Kidney (tissue), 14 donors: ENCODE results near the gene IRS2. TPM values are rescaled to one million over a fixed set of nuclear protein-coding genes. Genes with fewer than 3 reads are reported as not detected.

Source experiments
- DNase-seq, 5 donors: peaks; one replicate each; pipeline ENCODE4 v3.0.0-alpha.2; 2013 to 2020
- FAIRE-seq: peaks from 2 replicates; lab custom pipeline; 2012; peaks lifted over from hg19 to GRCh38; lab: Jason Lieb, UNC
- H3K27ac ChIP-seq, 2 donors: one replicate each; pipeline ENCODE4 v1.7.0; 2013; ENCODE audit warnings: low read depth in 2 of 2, low read length in 2 of 2, inconsistent platforms in 1 of 2
- H3K27me3 ChIP-seq: one replicate; pipeline ENCODE4 v1.7.1; 2013; ENCODE audit warnings: low read length, inconsistent platforms; ENCODE audit not compliant: control insufficient read depth, insufficient read depth
- H3K36me3 ChIP-seq, 3 donors: one replicate each; pipeline versions ENCODE4 v1.7.0 to v1.7.1; 2013; ENCODE audit warnings: low read length in 3 of 3, control low read depth in 1 of 3, inconsistent platforms in 1 of 3; ENCODE audit not compliant: insufficient read depth in 3 of 3, control insufficient read depth in 2 of 3
- H3K4me1 ChIP-seq, 3 donors: one replicate each; pipeline versions ENCODE4 v1.7.0 to v1.7.1; 2013; ENCODE audit warnings: low read length in 3 of 3, inconsistent platforms in 1 of 3, low read depth in 1 of 3; ENCODE audit not compliant: control insufficient read depth in 2 of 3, insufficient read depth in 2 of 3
- H3K4me3 ChIP-seq, 3 donors: one replicate each; pipeline versions ENCODE4 v1.7.0 to v1.8.1; 2013; ENCODE audit warnings: low read length in 3 of 3, control low read depth in 1 of 3, inconsistent platforms in 1 of 3
- H3K9ac ChIP-seq, 3 donors: one replicate each; pipeline versions ENCODE4 v1.7.0 to v1.7.1; 2013; ENCODE audit warnings: low read length in 3 of 3, control low read depth in 1 of 3, inconsistent platforms in 1 of 3
- H3K9me3 ChIP-seq, 3 donors: one replicate each; pipeline versions ENCODE4 v1.7.0 to v1.7.1; 2013; ENCODE audit warnings: low read length in 3 of 3, control low read depth in 1 of 3, inconsistent platforms in 1 of 3; ENCODE audit not compliant: control insufficient read depth in 2 of 3, insufficient read depth in 1 of 3
- intact Hi-C: fragments of 100-400 bp; cut with DNase I; formaldehyde crosslinking; loops from one replicate; pipeline ENCODE4 v1.11.1; 2022
- polyA plus RNA-seq: library from polyadenylated mRNA; stranded (reverse); fragments of 350-450 nt; fragmentation: Illumina TruSeq; extraction: RNeasy Lipid Tissue Mini Kit (QIAGEN cat#74804); gene quantifications from one replicate; pipeline ENCODE4 v1.2.3, GENCODE V29; 2014; ENCODE audit warnings: low read depth, low replicate concordance; ENCODE audit not compliant: insufficient read depth
- total RNA-seq: library from RNA; stranded (reverse); fragmentation: NEBNext Ultra II Directional; extraction: Animal tissue kit (Norgen Biotek cat#: 25700); gene quantifications from one replicate; pipeline ENCODE4 v1.2.1, GENCODE V29; 2021
- TF ChIP-seq, protein P1 (sequence below): IDR thresholded peaks from 3 replicates; pipeline ENCODE4 v1.5.1; 2012; ENCODE audit warnings: mild to moderate bottlenecking, moderate library complexity, borderline replicate concordance; ENCODE audit not compliant: insufficient read depth; ENCODE audit errors: extremely low read depth
- donor health status: control.
- donor health status: control.
- donor health status: control.
- donor health status: control.
- donor health status: control.
- donor health status: DM: yes; HTN: yes; CAD: no.
- donor health status: Normal renal cell carcinoma (clear cell type).

The IRS2 gene
- total and polyA plus RNA-seq, 2 donors from 2014 or later, result 2.1 to 12.9 TPM

DNA sequence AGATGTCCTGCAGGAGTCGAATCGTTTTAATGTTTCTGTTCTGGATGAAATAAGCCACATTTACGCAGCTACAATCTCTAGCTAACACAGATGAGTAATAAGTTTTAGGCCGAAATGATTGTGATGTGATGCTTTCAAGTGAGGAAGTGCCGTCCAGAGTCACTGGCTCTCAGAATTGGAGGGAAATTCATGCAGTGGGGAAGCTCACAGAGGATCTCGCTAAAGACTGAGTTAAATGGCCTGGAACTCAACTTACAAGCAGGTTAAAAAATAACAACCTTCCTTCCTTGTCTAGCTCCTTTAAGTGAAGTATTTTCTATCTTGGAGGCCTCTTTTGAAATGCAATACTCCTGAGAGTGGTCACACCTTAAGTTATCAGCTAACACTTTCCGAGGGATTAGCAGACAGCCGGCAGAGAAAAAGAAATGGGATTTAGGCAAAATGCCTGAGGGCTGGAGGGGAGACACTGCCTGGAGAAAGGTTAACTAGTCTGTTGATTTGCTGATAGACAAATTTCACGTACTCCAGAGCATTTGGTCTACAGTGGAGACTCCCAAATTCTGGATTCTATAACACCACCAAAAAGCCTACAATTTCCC is 74.2 kb downstream of the IRS2 start:
- no peaks in the 10 kb centered on the region for H3K27me3 ChIP-seq
- no peak overlapping the region for H3K27ac ChIP-seq
- H3K4me3 ChIP-seq, result no peak overlapping the region
- no peak overlapping the region for H3K9ac ChIP-seq
- intact Hi-C loops, result no loop called here
- H3K4me1 ChIP-seq, result no peaks in the 10 kb centered on the region
- DNase-seq (peak in 2 of 5 donors; percentile 38 to 67), FAIRE-seq (no peak)
- TF ChIP-seq, protein P1, sequence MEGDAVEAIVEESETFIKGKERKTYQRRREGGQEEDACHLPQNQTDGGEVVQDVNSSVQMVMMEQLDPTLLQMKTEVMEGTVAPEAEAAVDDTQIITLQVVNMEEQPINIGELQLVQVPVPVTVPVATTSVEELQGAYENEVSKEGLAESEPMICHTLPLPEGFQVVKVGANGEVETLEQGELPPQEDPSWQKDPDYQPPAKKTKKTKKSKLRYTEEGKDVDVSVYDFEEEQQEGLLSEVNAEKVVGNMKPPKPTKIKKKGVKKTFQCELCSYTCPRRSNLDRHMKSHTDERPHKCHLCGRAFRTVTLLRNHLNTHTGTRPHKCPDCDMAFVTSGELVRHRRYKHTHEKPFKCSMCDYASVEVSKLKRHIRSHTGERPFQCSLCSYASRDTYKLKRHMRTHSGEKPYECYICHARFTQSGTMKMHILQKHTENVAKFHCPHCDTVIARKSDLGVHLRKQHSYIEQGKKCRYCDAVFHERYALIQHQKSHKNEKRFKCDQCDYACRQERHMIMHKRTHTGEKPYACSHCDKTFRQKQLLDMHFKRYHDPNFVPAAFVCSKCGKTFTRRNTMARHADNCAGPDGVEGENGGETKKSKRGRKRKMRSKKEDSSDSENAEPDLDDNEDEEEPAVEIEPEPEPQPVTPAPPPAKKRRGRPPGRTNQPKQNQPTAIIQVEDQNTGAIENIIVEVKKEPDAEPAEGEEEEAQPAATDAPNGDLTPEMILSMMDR, result no peak
- no peaks in the 10 kb centered on the region for H3K9me3 ChIP-seq
- no peaks in the 10 kb centered on the region for H3K36me3 ChIP-seq

- TF ChIP-seq, protein P1, result no peak
- H3K27ac ChIP-seq, result no peak overlapping the region
- no peak overlapping the region for H3K4me3 ChIP-seq
- FAIRE-seq (no peak), DNase-seq (no peak)
- H3K36me3 ChIP-seq, result no peaks in the 10 kb centered on the region
- H3K9me3 ChIP-seq, result no peaks in the 10 kb centered on the region
- H3K27me3 ChIP-seq, result no peaks in the 10 kb centered on the region
- intact Hi-C loops, result no loop called here
- no peaks in the 10 kb centered on the region for H3K4me1 ChIP-seq
- H3K9ac ChIP-seq, result no peak overlapping the region
Observed at GRCh38 chr13:109707742-109708617, 78.4 kb downstream of the IRS2 start.

- peak in 3 of 5 donors; percentile 56 to 72 (median 64) for DNase-seq
- no peak overlapping the region for H3K4me3 ChIP-seq
- intact Hi-C loops, result no loop called here
- no peaks in the 10 kb centered on the region for H3K27me3 ChIP-seq
- TF ChIP-seq, protein P1, result no peak
- H3K4me1 ChIP-seq, result no peaks in the 10 kb centered on the region
- FAIRE-seq, result no peak
- H3K27ac ChIP-seq, result no peak overlapping the region
- no peaks in the 10 kb centered on the region for H3K9me3 ChIP-seq
- no peak overlapping the region for H3K9ac ChIP-seq
- no peaks in the 10 kb centered on the region for H3K36me3 ChIP-seq
Observed at GRCh38 chr13:109707044-109707741, 79.2 kb downstream of the IRS2 start.
